ENCODE measurements around the gene DHRS7.
"Not testable (repeated sequence)": the region's sequence is repeated elsewhere in the genome, so short reads cannot be mapped to it uniquely, and the experiment has no call there.

The DHRS7 gene

GRCh38 chr14:60133487-60133886, 31.7 kb downstream of the DHRS7 start:
- no peak for DNase-seq (ENCODE audit: low spot score)

DNA sequence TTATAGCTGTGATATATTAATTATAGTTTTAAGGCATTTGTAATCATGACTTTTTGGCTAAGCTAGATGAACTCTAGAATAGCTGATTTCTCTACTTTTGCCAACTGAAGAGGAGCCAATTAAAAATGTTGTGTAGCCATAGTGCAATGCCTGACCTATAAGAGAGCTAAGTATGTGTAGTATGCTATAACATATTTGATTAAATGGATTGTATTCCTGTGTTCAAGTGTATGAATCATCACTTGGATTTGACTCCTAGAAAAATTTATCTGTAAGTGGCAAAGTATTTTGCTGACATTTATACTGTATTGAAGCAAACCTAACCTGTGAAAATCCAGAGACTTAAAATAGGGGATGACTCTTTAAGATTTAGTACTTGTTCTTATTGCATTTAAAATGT, 39.3 kb downstream of the DHRS7 start:
- DNase-seq (ENCODE audit: low spot score), result no peak

- no peak for DNase-seq (ENCODE audit: low spot score)
Measured at GRCh38 chr14:60116181-60116580, 49.0 kb downstream of the DHRS7 start.

- DNase-seq (ENCODE audit: low spot score), result no peak
Measured at GRCh38 chr14:60114881-60115280, 50.3 kb downstream of the DHRS7 start.

DNA sequence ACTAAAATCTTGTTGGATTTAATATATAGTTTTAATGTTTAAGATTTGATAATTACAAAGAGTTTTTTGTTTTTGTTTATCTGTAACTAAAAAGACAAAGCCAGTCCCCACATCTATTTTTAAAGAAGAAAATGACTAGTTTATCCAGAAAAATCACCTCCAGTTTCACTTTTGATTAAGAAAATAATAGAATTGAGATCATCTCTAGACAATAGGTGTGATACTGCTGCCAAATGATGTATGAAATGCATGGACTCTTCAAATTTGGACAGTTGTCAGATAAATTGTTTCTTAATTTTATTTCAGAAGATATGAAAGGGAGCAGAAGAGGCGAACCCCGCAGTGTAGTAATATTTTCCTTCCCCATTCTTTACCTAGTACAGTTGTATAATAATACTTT, 53.5 kb downstream of the DHRS7 start:
- DNase-seq (ENCODE audit: low spot score), result no peak

GRCh38 chr14:60107477-60107876, 57.7 kb downstream of the DHRS7 start:
- no peak for DNase-seq (ENCODE audit: low spot score)

GRCh38 chr14:60106339-60106738, 58.9 kb downstream of the DHRS7 start:
- peak; percentile 18 for DNase-seq (ENCODE audit: low spot score)

DNA sequence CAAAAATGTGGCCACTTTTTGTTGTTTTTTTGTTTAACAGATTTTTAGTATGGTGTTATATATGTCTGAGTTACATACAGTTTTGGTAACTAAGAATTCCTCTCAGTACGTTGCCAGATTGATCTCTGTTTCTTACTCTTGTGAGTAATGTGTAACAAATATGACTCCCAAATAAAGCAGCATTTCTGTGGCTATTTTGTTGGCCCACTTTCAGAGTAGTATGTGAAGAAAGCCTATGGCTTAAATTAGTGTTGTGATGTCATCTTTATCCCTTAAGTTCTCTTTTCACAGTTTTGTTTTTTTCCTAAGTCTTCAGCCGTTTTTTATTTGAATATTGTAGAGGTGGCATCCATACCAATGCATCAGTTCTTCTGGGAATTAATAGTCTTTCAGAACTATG, 62.8 kb downstream of the DHRS7 start:
- DNase-seq (ENCODE audit: low spot score), result no peak

- no peak for DNase-seq (ENCODE audit: low spot score)
Measured at GRCh38 chr14:60101786-60102185, 63.4 kb downstream of the DHRS7 start.

GRCh38 chr14:60099855-60100254, 65.3 kb downstream of the DHRS7 start:
- DNase-seq (ENCODE audit: low spot score), result not testable (repeated sequence)

GRCh38 chr14:60097974-60098373, 67.2 kb downstream of the DHRS7 start:
- DNase-seq (ENCODE audit: low spot score), result no peak

GRCh38 chr14:60095781-60096450, 69.3 kb downstream of the DHRS7 start:
- DNase-seq (ENCODE audit: low spot score), result no peak

GRCh38 chr14:60095231-60095630, 70.0 kb downstream of the DHRS7 start:
- DNase-seq (ENCODE audit: low spot score), result no peak

GRCh38 chr14:60094306-60094897, 70.8 kb downstream of the DHRS7 start:
- DNase-seq (ENCODE audit: low spot score), result peak; percentile 18

All from COLO829 (cell line).